Stimulated activated CD8-positive, alpha-beta memory T cell treated with anti-CD3 and anti-CD28 coated beads, Interleukin-4, amount 100 ng/mL, for 24 hours (primary cell): ENCODE data around the gene CAPN8.

Experiments
- DNase-seq: peaks from one replicate; pipeline ENCODE4 v3.0.0-alpha.2; 2020; ENCODE audit warnings: low read depth

Gene CAPN8

GRCh38 chr1:223654083-223654482 lies 11.4 kb downstream of the CAPN8 start:
- no peak for DNase-seq

- no peak for DNase-seq
These were observed 12.1 kb downstream of the CAPN8 start for GRCh38 chr1:223653431-223653830.

GRCh38 chr1:223653015-223653414 lies 12.5 kb downstream of the CAPN8 start:
- no peak for DNase-seq

GRCh38 chr1:223652436-223652941 lies 13.0 kb downstream of the CAPN8 start:
- DNase-seq = no peak

- DNase-seq = no peak
These were observed 14.1 kb downstream of the CAPN8 start for GRCh38 chr1:223651291-223651991.

GRCh38 chr1:223650465-223650864 lies 15.0 kb downstream of the CAPN8 start:
- DNase-seq = no peak

GRCh38 chr1:223649222-223649621 lies 16.3 kb downstream of the CAPN8 start:
- DNase-seq = no peak

GRCh38 chr1:223647249-223647648 lies 18.3 kb downstream of the CAPN8 start:
- DNase-seq = no peak

- DNase-seq = no peak
These were observed 19.6 kb downstream of the CAPN8 start for GRCh38 chr1:223645903-223646302.

GRCh38 chr1:223642237-223642636 lies 23.3 kb downstream of the CAPN8 start:
- no peak for DNase-seq

- no peak for DNase-seq
These were observed 23.9 kb downstream of the CAPN8 start for GRCh38 chr1:223641523-223642039.

GRCh38 chr1:223639331-223639749 lies 26.2 kb downstream of the CAPN8 start:
- DNase-seq = no peak

GRCh38 chr1:223635236-223635635 lies 30.3 kb downstream of the CAPN8 start:
- no peak for DNase-seq

- DNase-seq = no peak
These were observed 31.1 kb downstream of the CAPN8 start for GRCh38 chr1:223634423-223634822.

GRCh38 chr1:223631956-223632355 lies 33.5 kb downstream of the CAPN8 start:
- DNase-seq = no peak

GRCh38 chr1:223631473-223631872 lies 34.0 kb downstream of the CAPN8 start:
- DNase-seq = no peak

- no peak for DNase-seq
These were observed 36.4 kb downstream of the CAPN8 start for GRCh38 chr1:223629126-223629457.

- peak; percentile 6 for DNase-seq
These were observed 37.0 kb downstream of the CAPN8 start for GRCh38 chr1:223628233-223629125.

- DNase-seq = no peak
These were observed 43.2 kb downstream of the CAPN8 start for GRCh38 chr1:223622132-223622842.

GRCh38 chr1:223621312-223621734 lies 44.2 kb downstream of the CAPN8 start:
- DNase-seq = no peak

GRCh38 chr1:223620297-223620897 lies 45.1 kb downstream of the CAPN8 start:
- no peak for DNase-seq

- DNase-seq = no peak
These were observed 46.8 kb downstream of the CAPN8 start for GRCh38 chr1:223618680-223619079.
